Ammon's horn (tissue), 1 donor: ENCODE measurements around the gene PRAMEF1.
"Not testable (repeated sequence)": the region's sequence is repeated elsewhere in the genome, so short reads cannot be mapped to it uniquely, and the experiment has no call there.

Source experiments
- DNase-seq: peaks from one replicate; pipeline ENCODE4 v3.0.0-alpha.2; 2016; ENCODE audit warnings: low spot score

The PRAMEF1 gene, protein sequence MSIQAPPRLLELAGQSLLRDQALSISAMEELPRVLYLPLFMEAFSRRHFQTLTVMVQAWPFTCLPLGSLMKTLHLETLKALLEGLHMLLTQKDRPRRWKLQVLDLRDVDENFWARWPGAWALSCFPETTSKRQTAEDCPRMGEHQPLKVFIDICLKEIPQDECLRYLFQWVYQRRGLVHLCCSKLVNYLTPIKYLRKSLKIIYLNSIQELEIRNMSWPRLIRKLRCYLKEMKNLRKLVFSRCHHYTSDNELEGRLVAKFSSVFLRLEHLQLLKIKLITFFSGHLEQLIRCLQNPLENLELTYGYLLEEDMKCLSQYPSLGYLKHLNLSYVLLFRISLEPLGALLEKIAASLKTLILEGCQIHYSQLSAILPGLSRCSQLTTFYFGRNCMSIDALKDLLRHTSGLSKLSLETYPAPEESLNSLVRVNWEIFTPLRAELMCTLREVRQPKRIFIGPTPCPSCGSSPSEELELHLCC

DNA sequence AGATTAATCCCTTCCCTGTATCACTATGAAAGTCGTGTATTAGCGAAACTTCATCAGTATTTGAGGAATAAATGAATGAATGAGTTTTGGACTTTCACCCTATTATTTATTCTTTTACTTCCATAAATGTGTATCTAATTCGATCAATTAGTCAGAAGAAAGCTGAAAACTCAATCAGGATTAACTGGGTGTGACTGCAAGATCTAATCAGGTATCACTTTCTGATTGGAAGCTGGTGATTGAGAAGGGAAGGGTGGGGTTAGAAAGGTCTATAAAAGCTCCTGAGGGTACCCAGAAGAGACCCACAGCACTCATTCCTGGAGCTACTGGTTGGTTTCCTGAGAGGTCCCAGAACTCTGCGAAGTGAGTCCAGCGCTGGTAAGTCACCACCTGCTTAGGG is at the start of gene PRAMEF1:
TSS of gene PRAMEF1 (plus strand) at position 301 of the 400 bp plus-strand sequence. CDS start 1,831 bp downstream, outside the sequence.
- not testable (repeated sequence) for DNase-seq

DNA sequence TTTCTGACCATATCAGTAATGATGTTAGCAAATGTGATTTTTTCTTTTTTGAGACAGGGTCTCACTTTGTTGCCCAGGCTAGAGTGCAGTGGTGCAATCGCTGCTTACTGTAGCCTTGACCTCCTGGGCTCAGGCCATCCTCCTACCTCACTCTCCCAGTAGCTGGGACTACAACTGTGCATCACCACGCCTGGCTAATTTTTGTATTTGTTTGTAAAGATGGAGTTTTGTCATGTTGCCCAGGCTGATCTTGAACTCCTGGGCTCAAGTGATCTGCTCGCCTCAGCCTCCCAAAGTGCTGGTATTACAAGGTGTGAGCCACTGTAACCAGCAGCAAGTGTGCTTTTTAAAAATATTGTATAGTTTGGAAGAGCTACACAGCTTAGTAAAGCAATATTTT is 49.3 kb upstream of the PRAMEF1 start:
- DNase-seq, result no peak

DNA sequence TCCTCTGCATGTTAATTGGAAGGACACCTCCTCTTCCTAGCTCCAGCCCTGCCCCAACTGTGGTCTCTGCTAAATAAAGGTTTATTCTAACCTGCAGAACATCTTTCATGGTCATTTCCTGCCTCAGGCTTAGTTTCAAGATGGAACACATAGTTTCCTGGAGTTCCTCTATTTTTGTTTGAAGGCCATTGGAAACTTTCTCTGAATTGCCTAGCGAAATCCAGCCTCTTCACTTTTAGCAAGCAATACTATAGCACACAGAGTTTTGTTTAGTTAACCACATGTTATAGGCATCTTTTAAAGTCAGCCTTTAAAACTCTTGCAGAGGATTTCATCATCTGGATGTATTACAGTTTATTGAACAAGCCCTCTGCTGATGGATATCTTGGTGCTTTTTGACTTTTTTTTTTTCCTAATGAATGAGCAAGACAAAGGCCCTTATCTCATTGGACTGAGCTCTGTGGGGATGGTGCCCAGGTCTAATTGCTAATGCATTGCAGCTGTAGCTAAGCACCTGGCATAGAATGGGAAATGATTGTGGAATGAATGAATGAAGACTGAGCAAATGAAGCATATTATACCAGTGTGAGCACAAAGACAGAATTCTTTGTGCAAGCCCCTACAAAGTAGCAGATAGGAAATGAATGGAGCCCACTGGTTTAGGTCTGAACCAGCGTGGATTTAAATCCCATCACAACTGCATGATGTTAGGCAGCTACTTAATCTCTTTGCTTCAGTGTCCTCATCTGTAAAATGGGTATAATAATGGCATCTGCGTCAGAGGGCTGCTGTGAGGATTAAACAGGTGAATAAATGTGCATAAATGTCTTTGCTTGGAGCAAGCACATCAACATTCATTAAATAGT is 45.8 kb upstream of the PRAMEF1 start:
- no peak for DNase-seq

DNA sequence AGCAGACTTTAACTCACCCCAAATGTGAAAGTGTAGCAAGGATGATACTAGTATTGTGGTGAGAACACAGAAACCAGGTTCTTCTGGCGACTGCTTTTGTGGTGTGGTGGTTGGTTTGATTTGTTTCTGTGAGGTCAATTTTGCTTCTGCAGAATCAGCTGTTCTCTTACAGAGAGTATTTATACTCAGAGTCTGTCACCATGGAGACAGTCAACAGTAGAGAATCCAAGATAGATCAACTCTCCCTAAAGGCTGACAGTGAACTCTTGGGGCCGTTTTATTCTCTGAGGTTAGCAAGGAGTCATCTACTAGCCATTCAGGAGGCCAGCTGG is 45.2 kb upstream of the PRAMEF1 start, which contains the start of gene CFAP107:
TSS of gene CFAP107 (plus strand) at position 209 of the 332 bp plus-strand sequence. CDS start 231 bp downstream, outside the sequence.
- no peak for DNase-seq

DNA sequence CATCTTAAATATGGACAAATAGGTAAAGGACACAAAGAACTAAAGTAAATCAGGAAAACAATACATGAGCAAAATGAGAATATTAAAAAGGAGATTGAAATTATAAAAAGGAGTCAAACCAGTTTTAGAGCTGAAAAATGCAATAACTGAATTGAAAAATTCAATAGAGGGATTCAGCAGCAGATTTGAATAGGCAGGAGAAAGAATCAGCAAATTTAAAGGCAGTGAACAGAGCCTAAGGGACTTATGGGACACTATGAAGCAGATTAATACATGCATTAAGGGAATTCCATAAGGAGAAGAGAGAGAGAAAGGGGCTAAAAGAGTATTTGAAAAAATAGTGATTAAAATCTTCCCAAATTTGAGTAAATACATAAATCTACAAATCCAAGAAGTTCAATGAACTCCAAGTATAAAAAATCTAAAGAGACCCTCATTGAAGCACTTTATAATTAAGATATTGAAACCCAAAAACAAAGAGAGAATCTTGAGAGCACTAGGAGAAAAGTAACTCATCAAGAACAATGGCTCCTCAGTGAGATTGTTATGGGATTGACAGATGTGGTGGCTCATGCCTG is 42.3 kb upstream of the PRAMEF1 start:
- no peak for DNase-seq

DNA sequence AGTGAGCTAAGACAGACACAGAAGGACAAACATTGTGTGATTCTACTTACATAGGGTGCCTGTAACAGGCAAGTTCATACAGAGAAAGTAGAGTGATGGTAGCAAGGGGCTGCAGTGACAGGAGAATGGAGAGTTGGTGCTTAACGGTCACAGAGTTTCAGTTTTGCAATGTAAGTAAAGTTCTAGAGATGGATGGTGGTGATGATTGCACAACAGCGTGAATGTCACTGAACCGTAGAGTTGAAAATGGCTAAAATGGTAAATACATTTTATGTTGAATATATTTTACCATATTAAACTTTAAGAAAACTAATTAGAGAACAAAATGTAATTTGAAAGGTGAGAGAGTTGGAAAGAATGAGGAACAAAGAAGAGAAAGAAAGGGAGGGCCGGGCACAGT is 36.5 kb upstream of the PRAMEF1 start:
- DNase-seq, result no peak

DNA sequence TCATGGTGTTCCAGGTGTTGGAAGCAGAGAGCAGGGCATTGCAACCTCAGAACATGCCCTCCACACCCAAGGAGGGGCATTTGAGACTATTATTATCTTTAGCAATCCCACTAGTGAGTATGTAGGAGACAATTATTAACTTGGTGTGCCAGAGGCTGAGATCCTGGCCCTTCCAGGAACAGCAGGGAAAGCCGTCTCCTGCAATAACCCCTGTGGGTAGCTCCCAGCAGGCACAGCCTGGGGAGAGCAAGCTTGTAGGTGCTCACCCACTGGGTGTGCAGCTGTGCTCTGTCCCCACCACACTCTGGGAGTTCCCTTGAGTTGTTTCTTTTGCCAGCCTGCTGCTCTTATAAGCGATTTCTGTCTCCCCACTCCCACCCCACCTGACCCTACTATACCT is 34.9 kb upstream of the PRAMEF1 start:
- DNase-seq, result no peak

DNA sequence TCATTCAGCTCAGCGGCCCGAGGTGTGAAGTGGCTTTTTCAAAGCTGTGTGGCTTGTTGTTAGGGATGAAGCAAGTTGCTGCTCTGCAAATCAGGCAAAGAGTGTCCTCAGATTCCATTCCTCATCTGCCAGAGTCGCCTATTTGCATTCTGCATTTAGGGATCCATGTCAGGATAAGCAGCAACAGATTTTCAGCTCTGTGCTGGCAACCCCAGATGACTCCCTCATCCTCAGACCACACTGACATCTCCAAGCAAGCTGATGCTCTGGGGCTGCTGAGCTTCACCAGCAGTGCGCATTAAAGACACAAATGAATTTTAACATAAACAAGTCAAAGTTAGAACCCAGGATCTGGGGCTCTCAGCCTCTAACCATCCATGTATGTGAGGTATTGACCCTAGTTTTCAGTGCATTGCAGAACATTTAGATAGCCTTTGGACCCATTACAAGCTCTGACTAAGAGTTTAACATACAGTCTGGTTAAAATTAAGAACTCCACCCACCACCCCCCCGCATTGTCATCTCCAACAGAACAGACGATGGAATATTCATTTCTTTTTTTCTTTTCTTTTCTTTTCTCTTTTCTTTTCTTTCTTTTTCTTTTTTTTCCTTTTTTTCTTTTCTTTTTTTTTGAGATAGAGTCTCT is 34.3 kb upstream of the PRAMEF1 start:
- peak; percentile 8 for DNase-seq

DNA sequence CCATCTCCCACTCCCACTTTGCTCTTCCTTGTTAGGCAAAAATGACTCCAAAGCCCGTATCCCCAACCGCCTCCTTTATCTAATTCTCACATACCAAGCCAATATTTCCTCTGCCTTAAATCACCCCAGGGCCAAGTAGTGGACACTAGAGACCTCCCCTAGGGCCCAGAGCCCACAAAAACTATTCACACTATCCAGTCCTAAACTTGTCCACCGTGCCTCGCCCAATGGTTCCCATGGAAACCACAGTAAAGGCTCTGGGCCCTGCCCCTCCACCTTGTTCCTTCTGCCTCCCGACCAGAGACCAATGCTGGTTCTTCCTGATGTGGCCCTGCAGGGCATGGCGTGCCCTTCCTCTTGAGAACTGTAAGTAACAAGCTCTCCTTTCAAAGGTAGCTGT is 33.4 kb upstream of the PRAMEF1 start:
- DNase-seq, result no peak

DNA sequence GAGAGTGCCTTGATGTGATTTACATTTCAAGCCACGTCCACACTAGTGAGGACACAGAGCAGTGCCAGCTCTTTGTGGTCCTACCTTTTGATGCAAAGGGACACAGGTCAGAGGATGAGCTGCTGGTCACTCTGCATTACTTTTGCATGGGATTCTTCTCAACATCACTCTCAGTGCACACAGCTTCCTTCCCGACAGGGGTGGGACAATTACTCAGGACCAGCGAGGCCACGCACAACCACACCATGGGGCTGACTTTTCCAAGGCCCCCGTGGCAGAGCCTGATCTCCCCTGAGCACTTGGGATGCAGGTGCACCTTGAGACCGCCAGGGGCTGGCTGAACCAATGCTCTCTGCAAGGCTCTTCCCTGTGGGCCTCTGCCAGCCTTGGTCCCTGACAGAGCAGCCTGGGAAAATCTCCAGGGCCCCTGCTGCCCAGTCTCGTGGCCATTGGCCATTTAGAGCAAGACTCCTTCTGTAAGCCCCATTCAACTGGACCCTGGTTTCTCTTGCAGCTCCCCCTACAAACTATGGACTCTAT is 30.9 kb upstream of the PRAMEF1 start:
- DNase-seq, result no peak

DNA sequence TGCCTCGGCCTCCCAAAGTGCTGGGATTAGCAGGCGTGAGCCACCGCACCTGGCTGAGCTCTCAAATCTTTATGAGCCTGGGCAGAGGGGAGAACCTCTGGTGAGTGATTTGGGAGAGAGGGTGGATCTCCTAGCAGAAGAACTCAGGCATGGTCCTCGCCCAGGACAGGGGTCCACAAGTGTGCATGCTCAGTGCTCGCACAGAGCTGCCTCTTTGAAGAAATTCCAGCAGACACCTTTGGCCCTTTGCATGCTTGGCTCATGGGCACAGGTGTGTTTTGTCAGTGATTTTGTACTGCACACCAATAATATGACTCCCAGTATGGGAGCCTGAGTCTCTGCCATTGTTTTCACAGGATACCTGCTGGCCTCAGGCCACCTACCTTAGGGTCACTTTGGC is 29.4 kb upstream of the PRAMEF1 start:
- no peak for DNase-seq

DNA sequence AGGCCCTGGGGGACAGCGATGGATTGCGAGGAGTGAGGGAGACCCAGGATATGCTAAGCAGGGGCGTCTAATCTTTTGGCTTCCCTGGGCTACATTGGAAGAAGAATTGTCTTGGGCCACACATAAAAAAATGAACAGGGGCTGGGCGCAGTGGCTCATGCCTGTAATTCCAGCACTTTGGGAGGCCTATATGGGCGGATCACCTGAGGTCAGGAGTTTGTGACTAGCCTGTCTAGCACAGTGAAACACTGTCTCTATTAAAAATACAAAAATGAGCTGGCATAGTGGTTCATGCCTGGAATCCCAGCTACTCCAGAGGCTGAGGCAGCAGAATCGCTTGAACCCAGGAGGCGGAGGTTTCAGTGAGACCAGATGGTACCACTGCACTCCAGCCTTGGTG is 28.4 kb upstream of the PRAMEF1 start:
- no peak for DNase-seq

DNA sequence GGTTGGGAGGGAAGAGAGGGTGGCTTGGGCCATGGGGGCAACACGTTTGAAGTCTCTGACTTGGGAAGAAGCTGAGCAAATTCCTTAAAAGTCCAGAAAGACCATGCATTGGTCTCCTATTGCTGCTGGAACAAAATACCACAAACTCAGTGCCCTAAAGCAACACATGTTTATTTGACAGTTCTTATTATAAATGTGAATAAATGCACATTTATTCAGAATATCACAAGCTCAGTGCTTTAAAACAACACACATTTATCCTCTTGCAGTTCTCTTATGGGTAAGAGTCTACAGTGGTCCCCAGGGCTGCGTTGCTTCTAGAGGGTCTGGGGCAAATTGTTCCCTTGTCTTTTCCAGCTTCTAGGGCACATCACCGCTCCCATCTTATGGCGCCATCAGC is 27.7 kb upstream of the PRAMEF1 start:
- DNase-seq, result no peak

DNA sequence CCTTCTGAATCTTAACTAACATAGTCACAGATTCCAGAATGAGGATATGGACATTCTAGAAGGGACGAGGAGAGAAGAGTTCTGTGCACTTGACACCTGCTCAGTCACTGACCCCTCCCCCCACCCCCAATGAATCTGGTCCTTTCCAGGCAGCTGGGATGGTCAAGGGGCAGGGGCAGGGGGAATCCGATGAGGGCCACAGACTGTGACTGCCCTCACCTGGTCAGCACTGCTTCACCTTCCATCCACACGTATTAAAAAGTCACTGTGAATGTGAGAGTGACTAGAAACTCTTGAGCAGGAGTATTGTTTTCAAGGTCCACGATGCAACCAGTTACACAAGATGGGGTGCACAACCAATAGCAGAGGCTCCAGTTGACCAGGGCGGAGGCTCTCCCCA is 27.2 kb upstream of the PRAMEF1 start:
- no peak for DNase-seq

DNA sequence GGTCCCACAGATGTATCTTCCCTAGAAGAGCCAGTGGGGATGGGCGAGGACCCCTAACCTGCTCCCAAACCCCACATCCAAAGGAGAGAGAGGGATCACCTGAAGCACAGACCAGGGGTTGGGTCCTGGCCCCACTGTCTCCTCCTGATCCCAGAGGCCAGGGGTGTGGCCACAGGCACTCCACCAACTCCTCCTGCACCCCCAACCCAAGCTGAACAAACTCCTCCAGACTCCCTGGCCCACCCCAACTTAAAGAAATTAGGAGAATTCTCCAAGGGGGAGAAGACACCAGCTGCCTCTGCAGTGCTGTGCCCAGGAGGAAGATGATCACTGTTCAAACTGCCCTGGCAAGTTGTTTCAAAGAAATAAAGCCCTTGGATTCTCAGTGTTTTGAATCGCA is 22.2 kb upstream of the PRAMEF1 start:
- no peak for DNase-seq

DNA sequence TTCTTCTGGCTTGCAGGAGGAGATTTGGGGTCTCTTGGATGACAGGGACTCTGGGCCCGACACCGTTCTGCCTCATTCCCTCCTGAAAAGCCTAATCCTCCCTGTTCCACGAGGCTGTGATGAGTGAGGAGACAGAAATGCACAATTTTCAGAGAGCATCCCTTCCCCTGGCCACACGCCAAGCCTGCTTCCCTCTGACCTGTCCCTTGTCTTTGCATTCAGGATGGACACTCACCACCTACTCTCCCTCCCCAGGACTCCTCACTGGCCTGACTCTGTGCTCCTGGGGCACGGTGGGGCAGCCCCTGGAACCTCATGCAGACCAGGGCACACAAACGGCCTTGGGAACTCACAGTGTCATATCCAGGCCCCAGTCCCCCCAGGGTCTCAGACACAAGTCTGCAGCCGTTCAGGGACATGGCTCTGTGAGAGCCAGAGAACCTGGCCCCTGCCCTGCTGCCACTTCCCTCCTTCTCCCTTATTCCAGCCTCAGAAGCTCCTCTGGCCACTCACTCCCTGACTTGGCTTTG is 21.2 kb upstream of the PRAMEF1 start:
- DNase-seq, result no peak

DNA sequence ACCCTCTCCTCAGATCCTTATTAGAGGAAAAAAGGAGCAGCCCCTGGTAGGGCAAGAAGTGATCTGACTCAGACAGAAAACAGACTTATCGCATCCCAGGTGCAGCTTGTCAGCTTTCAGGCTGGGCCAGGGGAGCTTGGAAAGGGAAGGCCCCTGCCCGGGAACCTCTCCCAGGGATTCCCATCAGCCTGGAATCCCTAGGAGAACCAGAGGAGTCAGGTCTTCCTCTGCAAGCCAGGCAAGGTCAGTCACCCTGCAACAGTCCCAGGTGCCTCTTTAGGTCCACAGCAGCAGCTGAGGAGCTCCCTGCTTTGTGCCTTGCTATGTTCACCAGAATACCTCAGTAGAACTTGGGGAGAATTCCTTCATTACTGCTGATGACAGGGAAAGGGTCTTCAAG is 20.6 kb upstream of the PRAMEF1 start:
- DNase-seq, result no peak

DNA sequence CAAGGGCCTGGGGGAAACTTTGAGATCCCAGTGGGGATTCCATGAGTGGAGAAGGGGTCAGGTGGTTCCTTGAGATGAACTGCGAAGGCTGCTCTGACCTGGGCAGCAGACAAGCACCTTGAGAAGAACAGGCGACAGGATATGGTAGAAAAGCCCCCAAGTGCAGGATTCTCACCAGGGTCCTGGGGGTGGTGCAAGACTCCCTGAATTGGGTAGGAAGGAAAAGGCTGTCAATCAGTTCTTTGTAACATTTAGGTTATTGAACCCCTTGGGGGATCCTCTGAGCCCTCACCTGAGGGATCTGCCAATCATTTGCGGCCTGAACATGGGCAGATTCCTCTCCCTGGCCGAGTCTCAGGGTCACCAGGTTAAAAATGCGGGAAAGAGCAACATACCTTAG is 20.0 kb upstream of the PRAMEF1 start:
- no peak for DNase-seq

DNA sequence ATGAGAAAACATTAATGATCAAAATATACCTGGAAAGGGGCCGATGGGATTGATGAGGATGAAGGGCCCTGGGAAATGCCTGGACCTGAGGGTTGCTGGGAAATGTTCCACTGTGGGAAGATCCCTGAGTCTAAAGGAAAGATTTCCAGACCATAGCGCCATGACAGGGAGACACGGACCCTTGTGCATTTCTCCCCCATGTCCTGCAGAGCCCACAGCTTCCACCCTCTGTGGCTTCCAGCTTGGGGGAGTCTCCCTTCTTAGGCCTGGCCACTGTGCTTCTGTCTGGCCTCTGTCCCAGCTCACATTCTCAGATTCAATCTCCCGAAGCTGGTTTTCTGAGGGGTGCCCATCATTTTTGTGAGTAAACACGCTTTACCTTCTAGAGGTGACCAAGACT is 18.7 kb upstream of the PRAMEF1 start:
- DNase-seq, result no peak

DNA sequence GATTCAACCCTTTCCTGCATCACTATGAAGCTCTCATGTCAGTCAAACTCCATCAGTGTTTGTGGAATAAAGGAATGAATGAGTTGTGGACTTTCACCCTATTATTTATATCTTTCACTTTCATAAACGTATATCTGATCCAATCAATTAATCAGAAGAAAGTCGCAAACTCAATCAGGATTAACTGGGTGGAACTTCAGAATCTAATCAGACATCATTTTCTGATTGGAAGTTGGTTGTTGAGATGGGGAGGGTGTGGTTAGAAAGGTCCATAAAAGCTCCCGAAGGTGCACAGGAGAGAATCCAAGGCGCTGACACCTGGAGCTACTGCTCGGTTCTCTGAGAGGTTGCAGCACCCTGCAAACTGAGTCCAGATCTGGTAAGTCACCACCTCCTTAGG is 17.8 kb upstream of the PRAMEF1 start, which contains the start of gene PRAMEF12:
TSS of gene PRAMEF12 (plus strand) at position 301 of the 400 bp plus-strand sequence. CDS start 1,130 bp downstream, outside the sequence.
- DNase-seq, result no peak

DNA sequence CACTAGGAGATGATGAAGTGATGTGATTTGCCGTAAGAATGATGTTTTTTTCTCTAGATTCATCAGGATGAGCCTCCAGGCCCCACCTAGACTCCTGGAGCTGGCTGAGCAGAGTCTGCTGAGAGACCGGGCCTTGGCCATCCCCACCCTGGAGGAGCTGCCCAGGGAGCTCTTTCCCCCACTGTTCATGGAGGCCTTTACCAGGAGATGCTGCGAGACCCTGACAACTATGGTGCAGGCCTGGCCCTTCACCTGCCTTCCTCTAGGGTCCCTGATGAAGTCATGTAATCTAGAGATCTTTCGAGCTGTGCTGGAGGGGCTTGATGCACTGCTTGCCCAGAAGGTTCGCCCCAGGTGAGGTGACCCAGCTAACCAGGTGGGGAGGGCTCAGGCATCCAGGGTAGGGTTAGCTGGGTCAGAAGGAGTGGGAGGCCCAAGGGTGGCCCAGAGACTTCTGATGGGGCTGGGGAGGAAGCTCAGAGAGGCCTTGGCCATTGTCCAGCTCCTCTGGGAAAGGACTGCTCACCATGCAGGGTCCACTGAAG is 16.3 kb upstream of the PRAMEF1 start:
- no peak for DNase-seq
